Measurements from ENCODE around the gene SLC16A5.
"Not testable (repeated sequence)": the region's sequence is repeated elsewhere in the genome, so short reads cannot be mapped to it uniquely, and the experiment has no call there.

The SLC16A5 gene, protein sequence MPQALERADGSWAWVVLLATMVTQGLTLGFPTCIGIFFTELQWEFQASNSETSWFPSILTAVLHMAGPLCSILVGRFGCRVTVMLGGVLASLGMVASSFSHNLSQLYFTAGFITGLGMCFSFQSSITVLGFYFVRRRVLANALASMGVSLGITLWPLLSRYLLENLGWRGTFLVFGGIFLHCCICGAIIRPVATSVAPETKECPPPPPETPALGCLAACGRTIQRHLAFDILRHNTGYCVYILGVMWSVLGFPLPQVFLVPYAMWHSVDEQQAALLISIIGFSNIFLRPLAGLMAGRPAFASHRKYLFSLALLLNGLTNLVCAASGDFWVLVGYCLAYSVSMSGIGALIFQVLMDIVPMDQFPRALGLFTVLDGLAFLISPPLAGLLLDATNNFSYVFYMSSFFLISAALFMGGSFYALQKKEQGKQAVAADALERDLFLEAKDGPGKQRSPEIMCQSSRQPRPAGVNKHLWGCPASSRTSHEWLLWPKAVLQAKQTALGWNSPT

DNA sequence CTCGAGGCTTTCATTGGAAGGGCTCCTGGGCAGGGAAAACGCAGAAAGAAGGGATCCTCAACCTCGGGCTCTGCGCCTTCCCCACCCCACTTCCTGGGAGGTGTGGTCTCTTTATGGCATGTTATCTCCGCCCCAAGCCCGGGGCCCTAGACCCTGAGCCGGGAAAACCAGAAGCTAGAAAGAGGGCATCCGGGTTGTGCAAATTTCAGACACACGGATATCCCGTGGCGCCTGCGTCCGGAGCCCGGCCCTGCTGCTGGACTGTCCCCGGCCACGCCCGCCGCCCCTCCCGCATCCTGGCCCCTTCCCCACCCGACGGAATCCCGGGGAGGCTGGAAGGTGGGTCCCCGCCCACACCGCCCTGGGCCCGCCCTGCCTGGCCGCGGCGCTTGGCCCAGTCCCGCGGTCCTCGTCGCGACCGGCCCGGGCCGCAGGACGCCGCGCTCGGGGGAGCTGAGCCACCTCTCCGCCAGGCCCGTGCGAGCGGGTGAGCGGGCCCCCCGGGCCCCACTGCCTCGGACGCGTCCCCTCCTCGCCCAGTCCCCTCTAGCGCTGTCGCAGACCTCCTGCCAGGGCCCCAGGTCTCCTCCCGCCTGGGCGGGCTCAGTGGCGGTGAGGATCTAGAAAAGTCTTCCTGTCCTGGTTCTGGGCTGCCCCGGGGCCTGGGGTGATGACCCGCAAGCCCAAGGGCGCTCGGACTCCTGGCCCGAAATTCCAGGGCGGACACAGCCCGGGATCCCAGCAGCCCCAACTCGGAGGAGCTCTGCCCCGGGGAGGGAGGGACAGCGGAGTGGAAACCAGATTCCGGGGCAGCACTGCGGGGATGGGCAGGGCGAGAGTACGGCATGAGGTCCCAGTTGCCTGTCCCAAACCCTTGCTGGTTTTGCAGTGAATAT is at the start of gene SLC16A5:
Gene SLC16A5, plus strand, starts transcription at position 397 of the 896 bp plus-strand sequence. CDS start 5,683 bp downstream, outside the sequence.
- DNase-seq (ENCODE audit: low spot score), result peak; percentile 63

DNA sequence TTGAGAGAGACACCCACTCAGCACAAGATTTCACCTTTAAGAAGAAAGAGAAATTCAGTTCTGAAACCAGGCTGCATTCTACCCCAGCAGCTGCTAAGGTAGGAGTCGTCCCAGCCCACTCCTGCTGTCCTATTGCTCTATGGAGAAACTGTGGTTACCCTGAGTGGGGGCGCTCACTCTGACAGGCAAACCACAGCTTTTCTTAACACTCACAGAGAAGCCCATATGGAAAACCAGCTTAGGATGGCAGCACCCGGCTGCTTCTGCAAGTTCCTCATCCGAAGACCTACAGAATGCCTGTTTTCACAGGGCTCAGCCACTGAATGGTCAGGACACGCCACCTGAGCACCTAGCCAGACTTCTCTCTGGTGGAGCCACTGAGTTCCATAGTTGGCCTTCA is 48.5 kb upstream of the SLC16A5 start:
- no peak for DNase-seq (ENCODE audit: low spot score)

DNA sequence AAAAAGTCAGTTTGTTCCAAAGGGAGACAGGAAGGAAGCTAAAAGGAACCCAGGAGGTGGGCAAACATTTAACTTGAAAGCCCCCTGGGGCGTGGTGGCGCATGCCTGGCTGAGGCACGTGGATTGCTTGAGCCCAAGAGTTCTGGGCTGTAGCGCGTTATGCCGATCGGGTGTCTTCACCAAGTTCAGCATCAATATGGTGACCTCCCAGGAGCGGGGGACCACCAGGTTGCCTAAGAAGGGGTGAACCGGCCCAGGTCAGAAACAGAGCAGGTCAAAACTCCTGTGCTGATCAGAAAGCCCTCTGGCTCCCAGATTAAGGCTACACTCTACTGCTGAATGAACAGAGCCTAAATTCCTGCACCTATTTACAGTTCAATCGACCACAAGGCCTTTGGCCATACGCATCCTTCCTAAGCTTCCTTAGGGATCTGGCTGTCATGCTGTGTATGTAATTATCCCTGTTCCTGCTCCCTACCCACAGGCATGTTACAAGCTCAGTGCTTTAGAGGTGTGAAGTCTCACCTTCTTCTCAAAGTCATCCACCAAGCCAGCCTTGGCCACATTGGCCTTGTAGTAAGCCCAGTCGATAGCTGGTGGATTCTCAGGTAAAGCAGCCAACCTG is 46.0 kb upstream of the SLC16A5 start:
- no peak for DNase-seq (ENCODE audit: low spot score)

DNA sequence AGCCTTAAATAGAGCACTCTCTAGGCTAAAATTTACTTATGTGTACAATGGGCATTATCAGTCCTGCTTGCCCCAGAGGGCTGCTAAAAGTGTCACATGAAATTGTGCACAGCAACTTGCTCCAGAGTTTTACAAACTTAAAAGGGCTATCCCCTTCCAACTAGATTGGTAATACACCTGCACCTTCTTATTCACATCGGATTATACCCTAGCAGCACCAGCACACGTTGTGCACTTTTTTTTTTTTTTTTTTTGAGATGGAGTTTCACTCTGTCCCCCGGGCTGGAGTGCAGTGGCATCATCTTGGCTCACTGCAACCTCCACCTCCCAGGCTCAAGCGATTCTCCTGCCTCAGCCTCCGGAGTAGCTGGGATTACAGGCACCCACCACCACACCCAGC is 44.0 kb upstream of the SLC16A5 start:
- not testable (repeated sequence) for DNase-seq (ENCODE audit: low spot score)

DNA sequence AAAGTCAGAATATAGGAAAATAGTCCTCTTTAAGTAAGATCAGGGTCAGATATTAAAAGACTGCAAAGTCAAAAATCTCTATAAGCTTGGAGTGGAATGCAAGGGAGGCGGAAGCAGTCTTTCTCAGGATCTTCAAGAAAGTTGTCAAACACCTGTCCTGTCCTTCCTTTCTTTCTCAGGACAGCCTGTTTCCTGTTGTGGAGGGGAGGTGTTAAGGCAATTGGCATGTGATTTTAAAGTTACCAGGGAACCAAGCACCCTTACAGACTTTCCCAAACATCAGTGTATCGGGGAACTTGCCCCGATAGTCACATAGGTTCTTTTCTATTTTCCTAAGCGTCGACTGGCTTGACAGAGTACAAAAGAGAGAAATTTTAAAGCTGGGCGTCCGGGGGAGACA is 43.0 kb upstream of the SLC16A5 start:
- DNase-seq (ENCODE audit: low spot score), result no peak

DNA sequence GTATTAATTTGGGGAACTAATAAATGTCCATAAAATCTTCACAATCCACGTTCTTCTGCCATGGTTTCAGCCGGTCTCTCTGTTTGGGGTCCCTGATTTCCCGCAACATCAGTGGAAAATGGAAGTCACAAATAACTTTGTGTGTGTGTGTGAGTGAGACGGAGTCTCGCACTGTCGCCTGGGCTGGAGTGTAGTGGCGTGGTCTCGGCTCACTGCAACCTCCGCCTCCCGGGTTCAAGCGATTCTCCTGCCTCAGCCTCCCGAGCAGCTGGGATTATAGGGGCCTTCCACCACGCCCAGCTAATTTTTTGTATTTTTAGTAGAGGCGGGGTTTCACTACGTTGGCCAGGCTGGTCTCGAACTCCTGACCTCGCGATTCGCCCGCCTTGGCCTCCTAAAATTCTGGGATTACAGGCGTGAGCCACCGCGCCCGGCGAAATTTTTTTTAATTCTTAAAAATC is 41.8 kb upstream of the SLC16A5 start:
- not testable (repeated sequence) for DNase-seq (ENCODE audit: low spot score)

DNA sequence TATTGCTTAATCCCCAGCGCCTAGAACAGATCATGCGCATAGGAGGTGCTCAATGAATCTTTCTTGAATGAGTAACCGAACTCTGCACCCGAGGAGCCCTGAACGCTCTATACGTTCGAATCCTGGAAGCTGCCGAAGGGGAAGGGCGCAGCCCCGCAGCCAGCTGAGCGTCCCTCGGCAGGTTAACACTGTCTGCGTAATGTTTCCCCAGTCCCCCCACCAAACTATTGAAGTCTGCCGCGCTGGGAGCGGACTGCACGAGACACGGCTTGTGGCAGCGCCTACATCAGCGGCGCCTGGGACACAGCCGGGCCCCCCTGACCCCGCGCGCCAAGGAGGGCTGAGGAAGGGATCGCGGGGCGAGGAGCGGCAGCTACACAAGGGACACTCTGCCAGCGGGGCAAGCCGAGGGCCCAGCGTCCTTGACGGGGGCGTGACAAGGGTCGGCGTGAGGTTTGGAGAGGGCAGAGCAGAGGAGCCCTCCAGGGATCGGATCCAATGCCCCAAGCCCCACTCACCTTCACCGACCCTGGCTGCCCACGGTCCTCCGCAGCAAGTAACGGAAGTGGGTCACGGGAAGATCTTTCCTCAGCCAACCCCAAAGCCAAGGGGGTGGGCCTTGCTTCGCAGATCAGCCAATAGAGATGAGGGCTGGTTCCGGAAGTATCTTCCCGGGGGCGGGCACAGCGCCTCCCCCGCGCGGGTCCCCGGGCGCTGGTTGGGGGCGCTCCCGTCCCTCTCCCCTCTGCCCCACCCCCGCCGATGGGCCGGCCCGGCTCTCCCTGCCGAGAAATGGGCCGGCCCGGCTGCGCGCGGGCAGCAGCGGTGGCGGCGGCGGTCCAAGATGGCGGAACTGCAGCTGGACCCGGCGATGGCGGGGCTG is 41.1 kb upstream of the SLC16A5 start, which contains the start of the genes ATP5PD and KCTD2:
Gene ATP5PD, minus strand, starts transcription at position 563 of the 883 bp plus-strand sequence. CDS start 4,319 bp downstream, outside the sequence.
Gene KCTD2, plus strand, starts transcription at position 819 of the 883 bp plus-strand sequence. Its CDS starts 26 bp downstream, at position 845.
- peak; percentile 99 for DNase-seq (ENCODE audit: low spot score)

DNA sequence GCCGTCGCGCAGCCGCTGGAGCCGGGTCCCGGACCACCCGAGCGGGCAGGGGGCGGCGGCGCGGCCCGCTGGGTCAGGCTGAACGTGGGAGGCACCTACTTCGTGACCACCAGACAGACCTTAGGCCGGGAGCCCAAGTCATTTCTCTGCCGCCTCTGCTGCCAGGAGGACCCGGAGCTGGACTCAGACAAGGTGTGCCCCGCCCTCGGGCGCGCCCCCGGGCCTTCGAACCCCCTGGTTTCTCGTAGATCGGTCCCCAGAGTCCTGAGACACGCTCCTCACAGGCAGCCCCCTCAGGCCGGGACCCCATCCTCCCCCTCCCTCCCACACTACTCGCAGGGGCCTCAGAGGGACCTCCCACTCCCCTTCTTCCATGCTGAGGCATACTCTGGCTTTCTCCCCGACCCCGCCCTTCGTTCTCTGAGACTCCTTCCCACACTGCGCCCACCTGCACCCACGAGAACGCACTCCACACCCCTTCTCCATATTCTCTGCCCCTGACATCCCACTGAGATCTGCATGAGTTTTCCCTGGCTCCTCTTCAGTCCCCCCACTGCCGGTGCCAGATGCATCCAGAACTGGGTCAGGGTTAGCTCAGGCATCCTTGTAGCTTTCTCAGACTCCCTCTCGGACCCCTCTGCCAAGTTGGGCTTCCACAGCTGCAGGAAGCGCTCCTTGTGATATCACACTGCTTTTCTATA is 40.2 kb upstream of the SLC16A5 start:
- DNase-seq (ENCODE audit: low spot score), result no peak

DNA sequence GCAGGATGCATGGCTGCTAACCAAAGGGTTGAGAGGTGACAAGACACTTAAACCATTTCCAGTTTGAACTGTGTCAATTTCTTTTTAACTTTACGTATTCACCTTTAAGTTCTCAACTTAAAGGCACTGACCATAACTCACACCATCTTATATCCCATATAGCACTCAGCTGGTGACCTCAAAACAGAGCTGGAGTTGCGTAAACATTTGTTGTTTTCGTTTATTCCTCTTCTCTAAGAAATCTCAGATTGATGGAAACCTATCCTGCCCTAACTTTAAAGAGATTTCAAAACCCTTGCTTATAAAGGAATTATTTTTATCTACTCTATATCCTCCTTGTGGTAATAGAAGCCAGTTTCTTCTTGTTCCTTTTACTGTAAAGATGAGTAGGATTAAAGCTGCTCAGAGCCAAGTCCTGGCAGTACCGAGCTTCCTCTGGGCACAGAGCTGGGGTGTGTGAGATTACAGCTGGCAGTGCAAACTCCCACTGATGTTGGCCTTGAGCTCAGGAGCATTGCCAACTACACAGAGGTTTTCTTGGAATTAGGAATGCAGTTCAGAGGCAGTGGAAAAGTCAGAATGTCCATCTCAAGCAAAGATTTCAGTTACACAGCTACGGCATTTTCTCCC is 39.4 kb upstream of the SLC16A5 start:
- DNase-seq (ENCODE audit: low spot score), result no peak

DNA sequence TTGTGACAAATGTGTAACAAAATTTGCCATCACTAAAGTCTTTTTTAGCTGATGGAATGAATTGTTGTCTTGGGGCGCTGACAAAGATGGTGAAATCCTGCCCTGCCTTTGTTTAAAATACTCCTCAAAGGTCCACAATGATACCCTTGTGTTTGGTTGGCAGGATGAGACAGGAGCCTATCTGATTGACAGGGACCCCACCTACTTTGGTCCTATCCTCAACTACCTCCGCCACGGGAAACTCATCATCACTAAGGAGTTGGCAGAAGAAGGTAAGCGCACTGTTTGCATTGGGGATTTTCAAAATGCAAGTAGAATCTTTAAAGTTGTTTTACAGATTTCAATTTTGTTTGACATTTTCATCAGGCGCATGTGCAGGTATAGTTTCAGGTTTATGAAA is 38.7 kb upstream of the SLC16A5 start:
- DNase-seq (ENCODE audit: low spot score), result no peak

DNA sequence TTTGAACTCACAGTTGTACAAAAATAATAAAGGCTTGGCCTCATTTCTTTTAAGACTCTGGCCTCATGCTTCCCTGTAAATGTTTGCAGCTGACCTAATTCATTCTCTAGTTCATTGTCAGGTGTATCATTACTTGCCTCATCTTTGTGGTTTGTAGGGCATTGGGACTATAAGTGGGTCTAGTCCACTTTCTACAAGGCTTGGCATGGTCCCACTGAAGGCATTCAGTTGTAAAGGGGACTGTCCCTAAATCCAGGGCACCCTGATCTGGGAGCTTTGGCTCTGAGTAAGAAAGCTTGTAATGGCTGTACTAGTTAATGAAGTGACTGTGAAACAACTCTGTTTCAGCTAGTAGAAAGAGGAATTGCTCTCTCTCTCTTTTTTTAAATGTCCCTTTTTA is 38.0 kb upstream of the SLC16A5 start:
- DNase-seq (ENCODE audit: low spot score), result no peak

DNA sequence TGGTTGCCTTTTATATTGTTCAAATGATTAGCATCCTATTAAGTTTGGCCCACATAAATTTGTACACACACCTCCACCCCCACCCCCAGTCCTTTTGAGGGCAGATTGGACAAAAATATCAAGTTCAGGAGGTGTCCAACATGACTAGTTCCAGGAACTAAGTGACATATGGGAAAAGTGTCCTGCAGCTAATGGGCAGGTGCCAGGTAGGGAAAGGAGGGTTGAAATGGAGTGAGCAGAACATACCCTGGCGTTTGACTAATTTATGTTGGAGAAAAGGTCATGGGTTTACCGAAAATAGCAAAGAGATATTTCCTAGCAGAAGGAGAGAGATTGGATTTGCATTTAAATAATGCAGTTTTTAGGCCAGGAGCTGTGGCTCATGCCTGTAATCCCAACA is 35.8 kb upstream of the SLC16A5 start:
- DNase-seq (ENCODE audit: low spot score), result no peak

DNA sequence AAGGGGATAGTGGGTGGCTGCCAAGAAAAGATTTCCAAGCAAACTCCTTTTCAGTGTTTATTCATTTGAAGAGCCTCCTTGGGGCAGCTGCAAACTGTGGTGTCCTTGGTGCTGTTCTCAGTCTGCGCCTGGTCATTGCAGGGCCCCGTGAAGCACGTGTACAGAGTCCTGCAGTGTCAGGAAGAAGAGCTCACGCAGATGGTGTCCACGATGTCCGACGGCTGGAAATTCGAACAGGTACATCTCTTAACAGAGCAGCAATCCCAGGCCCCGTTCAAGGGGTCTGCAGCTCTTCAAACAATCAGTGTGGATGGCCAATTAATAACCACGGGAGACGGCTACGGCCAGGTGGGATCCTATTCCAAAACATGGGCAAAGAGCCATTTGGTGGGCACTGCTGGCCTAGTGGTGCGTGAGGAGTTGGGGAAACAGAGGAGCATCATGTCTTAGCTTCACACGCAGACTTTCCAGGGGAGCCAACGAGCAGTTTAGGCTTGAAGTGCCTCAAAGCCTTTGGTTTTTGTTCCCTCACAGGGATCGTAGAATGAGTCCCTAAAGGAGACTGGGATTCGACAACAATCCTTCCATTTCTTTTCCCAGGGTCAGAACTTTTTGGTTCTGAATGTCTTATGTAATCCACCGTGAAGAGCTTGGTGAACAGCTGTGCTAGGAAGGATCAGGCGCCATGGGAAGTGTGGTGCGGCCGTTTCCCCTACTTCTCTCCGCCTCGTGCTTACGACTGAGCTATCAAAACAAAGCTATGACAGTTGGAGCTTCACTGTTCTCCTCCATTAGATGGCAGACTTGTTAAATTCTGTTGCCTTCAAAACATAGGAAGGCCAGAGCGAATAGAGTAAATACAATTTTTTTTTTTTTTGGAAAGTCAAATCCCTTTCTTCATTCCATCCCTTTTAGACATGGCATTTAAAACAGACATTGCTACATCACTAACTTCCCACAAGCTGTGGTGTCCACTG is 28.1 kb upstream of the SLC16A5 start:
- DNase-seq (ENCODE audit: low spot score), result no peak

DNA sequence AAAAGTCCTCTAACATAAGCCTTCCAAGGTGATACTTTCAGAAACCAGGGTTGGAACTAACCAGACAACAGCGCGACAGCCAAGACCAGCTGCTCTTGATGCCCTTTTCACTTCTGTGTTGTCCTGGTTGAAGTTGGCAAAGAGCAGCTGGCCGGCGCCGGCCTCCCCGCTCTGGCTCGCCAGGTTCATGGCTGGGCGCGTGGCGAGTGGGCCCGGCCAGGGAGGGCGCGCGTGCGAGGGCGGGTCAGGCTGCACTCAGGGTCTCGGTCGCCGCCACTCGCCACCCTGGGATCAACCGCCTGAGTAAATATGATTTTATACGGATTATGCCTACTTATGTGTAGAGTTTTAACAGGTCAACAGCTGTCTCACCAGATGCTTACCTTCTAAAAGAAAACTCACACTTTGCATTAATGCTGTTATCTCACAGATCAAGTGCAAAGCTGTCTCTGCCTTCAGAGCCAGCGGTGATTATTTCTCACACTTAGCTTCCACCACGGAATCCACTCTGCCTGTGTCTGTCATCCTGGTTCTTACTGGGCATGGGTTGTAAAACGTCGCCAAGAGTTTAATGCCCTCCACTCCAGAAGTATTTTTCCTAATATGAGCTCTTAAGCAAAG is 27.2 kb upstream of the SLC16A5 start:
- no peak for DNase-seq (ENCODE audit: low spot score)

DNA sequence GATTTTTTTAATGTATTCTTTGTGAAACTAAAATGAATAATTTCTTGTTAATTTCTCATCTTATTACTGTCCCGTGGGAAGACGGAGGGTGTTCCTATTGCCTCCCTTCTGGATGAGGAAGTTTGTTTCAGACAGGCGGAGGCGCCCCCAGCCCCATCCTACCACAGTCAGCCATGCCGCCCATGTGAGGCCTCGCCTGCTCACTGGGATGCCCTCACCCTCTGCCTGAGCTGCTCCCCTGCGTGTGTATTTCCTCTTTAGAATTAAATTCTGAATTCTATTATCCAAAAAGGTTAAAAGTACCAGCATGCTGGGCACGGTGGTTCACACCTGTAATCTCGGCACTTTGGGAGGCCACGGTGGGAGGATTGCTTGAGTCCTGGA is 26.7 kb upstream of the SLC16A5 start:
- DNase-seq (ENCODE audit: low spot score), result no peak

DNA sequence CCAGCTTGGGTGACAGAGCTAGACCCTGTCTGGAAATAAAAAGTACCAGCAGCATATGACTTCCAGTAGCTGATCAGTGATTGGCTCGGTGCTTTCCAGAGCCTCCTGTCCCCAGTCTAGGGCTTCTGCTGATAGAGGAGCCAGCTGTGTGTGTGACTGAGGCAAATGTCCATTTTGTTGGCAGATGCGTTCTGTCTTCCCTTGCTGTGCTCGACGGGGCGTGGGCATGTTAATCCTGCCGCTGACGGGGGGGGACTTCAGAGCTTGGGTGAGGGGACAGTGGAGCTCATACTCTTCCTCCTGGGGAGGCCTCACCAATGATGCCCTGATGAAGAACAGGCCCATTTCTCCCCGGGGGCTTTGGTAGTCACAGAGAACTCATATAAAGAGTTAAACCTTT is 26.1 kb upstream of the SLC16A5 start:
- no peak for DNase-seq (ENCODE audit: low spot score)

DNA sequence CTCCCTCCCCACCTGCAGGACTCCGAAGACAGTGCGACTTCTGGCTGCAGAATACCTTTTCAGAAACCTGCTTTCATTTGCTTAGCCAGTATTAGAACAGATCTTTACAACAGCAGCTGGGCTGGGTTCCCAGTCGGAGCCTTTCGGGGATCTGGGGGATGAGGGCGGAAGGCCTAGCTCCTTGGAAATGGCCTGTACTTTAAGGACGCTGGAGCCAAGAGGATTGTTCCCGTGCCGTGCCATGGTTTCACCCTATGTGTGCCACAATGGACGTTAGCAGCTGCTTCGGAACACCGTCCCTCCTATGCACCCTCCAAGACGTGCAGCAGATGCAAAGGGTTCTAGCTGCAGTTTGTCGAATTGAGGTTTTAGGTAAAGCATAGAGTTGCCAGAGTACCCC is 24.6 kb upstream of the SLC16A5 start:
- no peak for DNase-seq (ENCODE audit: low spot score)

DNA sequence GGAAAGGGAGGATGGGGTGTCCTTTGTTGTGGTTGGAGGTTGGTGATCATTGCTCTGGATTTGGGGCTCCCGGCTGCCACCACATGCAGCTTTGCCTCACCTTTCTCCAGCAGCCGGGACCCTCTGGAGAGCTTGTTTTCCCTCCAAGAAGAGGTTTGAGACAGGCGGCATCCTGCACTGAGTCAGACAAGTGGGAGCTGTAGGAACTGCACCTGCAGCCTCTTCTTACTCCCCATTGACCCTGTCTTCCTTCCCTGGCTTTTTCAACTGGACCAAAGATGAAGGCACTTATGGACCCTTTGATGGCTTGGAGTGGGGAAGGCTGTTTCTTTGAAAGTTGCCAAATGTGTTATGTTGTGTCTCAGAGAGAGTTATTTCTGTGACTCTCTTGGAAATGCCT is 24.1 kb upstream of the SLC16A5 start:
- DNase-seq (ENCODE audit: low spot score), result no peak

Measured in HuH-7.5 (cell line).